HG03432 (cell line): ENCODE data around the gene ARHGEF12.

ENCODE experiments used
- ATAC-seq: cut with Tn5 transposase; IDR thresholded peaks from one replicate; pipeline ENCODE4 v1.9.1; 2021; ENCODE audit warnings: mild to moderate bottlenecking, moderate library complexity; ENCODE audit not compliant: unreplicated experiment

ARHGEF12 gene

DNA sequence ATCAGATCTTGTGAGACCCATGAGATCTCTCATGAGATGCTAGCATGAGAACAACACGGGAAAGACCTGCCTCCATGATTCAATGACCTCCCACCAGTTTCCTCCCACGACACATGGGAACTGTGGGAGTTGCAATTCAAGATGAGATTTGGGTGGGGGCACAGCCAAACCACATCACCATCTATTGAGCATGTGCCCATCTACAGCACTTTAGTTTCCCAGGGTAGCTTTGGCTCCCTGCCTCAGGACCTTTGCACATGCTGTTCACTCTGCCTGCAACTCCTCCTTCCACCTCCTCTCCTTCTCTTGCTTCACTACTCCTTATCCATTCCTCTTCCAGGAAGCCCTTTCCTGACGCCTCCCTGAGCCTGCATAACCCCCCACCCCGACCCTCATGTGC, 192.5 kb downstream of the ARHGEF12 start:
- ATAC-seq: no peak

DNA sequence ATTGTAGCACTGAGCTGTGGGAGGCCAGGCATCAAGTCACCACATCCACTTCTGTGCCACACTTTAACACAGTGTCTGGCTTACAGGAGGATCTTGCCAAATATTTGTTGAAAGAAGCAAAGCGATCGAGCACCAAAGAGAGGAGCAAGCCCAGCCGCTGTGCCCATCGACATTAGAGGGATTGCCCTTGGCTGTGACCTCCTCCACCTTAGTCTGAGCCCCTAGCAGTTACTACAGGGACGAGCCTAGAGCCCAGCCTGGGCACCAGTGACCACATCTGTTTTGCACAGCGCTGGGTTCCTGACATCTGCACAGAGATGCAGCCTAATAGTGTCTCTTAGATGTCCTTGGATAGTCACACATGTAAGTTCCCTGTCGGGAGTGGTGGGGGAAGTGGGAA, 193.0 kb downstream of the ARHGEF12 start:
- no peak for ATAC-seq

DNA sequence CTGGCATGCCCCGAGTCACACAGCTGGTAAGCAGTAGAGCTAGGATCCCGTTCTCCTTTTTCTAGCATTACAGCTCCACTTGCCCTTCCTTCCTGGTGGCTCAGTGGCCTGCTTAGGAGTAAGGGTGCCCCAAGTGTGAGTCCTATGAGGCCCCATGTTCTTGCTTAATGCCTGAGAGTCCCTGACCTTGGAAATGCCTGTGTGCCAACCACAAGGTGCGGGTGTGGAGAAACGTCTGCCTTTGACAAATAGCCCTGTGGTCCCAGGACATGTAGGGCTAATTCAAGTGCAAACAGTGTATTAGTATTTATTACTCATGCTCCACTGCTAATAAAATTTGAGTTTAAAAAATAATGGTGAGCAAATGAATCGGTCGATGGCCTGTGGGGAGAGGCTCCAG, 193.7 kb downstream of the ARHGEF12 start:
- ATAC-seq: no peak

DNA sequence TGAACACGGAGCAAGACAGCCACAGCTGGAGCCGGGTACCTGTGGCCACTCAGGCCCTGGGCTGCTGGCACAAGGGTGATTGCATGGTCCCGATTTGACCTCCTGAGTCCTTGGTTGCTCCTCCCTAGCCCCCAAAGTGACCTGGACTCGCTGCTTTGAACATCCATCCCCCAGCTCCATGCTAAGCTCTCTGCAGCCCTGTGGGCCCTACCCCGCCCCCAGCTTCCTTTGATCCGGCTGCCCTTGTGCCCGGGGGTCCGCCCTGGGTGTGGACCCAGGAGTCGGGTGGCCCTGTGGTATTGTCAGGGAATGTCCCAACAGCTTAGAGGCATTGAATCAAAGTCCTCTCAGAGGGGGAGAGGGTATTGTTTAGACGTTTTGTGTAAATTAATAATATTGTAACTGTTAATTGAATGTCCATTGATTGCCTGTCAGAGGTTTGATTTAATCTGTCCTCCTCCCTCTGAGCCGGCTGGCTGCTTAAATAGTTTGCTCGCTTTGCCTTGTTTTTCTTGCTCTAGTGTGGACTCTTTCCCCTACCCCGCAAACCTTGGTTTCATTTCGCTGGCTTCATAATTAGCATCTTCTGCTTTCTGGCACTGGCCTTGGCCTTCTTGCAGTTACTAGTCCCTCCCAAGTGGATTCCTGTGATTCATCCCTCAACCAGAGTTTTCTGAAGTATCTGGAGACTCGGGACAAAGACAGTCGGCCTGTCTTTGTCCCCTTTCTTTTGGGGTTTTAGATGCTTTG, 196.0 kb downstream of the ARHGEF12 start:
- no peak for ATAC-seq

DNA sequence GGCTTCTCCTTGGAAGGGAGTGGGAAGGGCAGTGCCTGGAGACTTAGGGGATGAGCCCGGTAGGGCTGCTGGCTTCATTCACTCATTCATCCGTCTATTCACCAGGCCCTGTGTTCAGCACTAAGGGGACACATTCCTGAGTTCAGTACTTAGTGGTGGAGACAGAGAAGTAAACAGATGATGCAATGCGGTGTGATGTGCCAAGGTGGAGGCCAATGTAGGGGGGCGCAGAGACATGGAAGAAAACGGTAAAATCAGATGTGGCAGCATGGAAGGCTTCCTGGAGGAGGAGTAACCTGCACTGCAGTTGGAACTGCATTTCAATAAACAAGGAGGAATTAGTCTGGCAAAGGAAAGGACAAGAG, 196.6 kb downstream of the ARHGEF12 start:
- ATAC-seq: no peak

DNA sequence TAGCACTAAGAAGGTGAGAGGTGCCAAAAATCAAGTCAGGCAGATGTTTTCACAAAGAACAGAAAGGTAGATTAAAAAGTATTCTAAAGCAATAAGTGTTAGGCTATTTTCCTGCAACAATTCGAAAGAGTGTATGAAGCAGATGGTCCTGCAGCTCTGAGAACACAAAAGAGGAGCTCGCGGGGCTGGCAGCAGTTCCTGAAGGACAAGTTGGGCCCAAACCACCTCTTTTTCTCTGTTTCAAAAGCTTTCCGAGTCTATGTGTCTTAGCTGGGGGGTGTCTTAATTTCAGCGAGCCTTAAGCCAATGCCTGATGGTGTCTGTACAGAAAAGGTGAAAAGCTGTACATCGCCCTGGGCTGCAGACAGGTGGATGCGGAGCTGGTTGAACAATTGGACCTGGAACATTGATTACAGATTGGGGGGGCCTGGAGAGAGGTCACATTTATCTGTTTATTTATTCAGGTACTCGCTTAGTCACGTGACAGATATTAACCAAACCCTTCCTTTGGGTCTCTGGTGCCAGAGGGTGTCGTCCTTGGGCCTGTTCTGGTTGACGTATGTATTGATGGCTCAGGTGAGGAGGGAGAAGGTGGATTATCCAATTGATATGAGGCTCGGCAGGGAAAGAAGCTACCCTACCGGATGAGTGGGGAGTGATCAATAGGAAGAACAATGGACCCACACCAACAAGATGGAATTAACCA, 200.0 kb downstream of the ARHGEF12 start:
- ATAC-seq: no peak

DNA sequence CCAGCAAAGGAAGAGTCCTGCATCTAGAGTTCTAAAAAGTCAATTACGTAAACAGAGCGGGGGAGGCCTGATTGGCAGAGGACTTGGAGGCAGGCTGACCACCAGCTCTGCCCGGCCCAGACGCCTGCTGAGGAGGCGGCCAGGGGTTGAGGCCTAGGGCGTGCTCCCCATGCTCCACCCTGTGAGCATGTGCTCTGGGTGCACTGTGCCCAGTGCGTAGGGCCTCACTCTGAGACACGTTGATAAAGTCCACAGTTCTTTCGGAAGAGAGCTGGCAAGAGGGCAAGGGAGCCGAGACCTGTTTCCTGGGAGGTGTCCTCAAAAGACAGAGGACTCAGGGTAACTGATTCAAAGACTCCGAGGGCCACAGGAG, 200.6 kb downstream of the ARHGEF12 start:
- no peak for ATAC-seq

DNA sequence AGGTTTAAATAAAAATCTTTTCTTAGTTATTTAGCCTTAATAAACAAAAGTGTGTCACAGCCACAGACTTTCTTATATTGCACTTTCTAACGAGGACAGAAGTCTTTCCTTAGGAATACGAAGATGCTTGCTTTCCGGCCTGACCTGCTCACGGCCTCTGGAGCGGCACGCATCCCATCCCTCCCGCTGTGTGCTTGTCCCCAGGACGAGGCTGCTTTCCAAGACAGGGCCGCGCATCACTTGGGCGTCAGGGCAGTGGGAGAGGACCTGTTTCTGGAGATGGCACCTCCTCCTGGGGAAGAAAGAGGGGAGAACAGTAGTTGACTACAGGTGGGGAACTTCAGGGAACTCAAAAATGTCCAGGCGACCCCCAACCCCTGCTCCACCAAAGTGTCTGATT, 201.8 kb downstream of the ARHGEF12 start:
- ATAC-seq: no peak

DNA sequence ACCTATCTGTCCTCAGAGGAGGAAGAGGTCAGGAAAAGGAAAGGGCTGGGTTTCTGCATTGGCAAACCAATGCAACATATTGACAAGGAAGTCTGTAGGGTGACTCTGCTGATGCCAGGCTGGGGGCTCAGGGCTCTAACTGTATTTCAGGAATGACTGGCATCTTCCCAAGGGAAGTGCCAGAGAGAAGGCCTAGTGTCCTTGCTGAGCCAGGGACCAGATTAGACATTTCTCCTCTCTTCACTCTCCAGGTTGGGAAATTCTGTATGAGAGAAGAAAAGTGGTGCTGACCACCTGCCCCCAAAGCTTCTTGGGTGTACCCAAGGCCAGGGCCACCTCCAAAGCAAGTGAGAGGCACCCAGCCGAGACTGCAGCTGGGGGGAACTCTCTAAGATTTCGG, 202.5 kb downstream of the ARHGEF12 start:
- no peak for ATAC-seq
